ENCODE measurements around the gene IQGAP1. TPM values are rescaled to one million over a fixed set of nuclear protein-coding genes. Genes with fewer than 3 reads are reported as not detected.
A peak's percentile ranks its signal among the peaks of the same experiment; 100 is the strongest.

IQGAP1 gene
- total and polyA plus RNA-seq, 2 donors (not counting 1 experiment from before 2014, with no cell fraction given), result 222 to 270 TPM

GRCh38 chr15:90360746-90361145 is 27.3 kb upstream of the IQGAP1 start:
- H3K36me3 ChIP-seq (ENCODE audit: control insufficient read depth, insufficient read depth, low read length), result no peaks in the 10 kb centered on the region
- H3K4me3 ChIP-seq (replicated peaks in 1 of 4; ENCODE audit: control extremely low read depth in 1 of 4, insufficient read depth in 1 of 4, low read depth in 3 of 4, low read length in 4 of 4), result no peak overlapping the region
- no peaks in the 10 kb centered on the region for H3K9me3 ChIP-seq (ENCODE audit: control insufficient read depth, insufficient read depth, low read depth, low read length)
- H3K4me2 ChIP-seq (ENCODE audit: extremely low read depth, insufficient read depth, low read length), result no peak overlapping the region
- H3K4me1 ChIP-seq (ENCODE audit: control insufficient read depth, extremely low read depth, insufficient read depth, low read length), result peaks cover 18% of the 10 kb centered on the region
- no peak overlapping the region for H3K27ac ChIP-seq (ENCODE audit: insufficient read depth, low read length)
- H2AFZ ChIP-seq (ENCODE audit: low read length), result no peak overlapping the region
- H3K9ac ChIP-seq (ENCODE audit: insufficient read depth, low read length), result no peak overlapping the region
- no peaks in the 10 kb centered on the region for H3K27me3 ChIP-seq (ENCODE audit: control insufficient read depth, insufficient read depth, low read length)
- H3K79me2 ChIP-seq (ENCODE audit: control insufficient read depth, insufficient read depth, low read length), result no peaks in the 10 kb centered on the region
- no peaks in the 10 kb centered on the region for H4K20me1 ChIP-seq (ENCODE audit: control insufficient read depth, extremely low read depth, insufficient read depth, low read length)
- TF ChIP-seq EZH2 (IDR thresholded peaks at IDR 0.05; ENCODE audit: low read length, missing control alignments) (no peak), CTCF (conservative IDR thresholded peaks at IDR 0.05 in 1 of 2, IDR thresholded peaks at IDR 0.05 in 1 of 2; ENCODE audit: low read depth in 1 of 2, low read length in 2 of 2) (no peak)
- no peak for DNase-seq (ENCODE audit: low read depth in 2 of 2)

GRCh38 chr15:90362936-90363212 is 25.2 kb upstream of the IQGAP1 start:
- Histone ChIP-seq H4K20me1 (ENCODE audit: control insufficient read depth, extremely low read depth, insufficient read depth, low read length) (no peaks in the 10 kb centered on the region), H3K79me2 (ENCODE audit: control insufficient read depth, insufficient read depth, low read length) (no peaks in the 10 kb centered on the region), H3K9me3 (ENCODE audit: control insufficient read depth, insufficient read depth, low read depth, low read length) (no peaks in the 10 kb centered on the region), H3K27me3 (ENCODE audit: control insufficient read depth, insufficient read depth, low read length) (no peaks in the 10 kb centered on the region), H3K4me1 (ENCODE audit: control insufficient read depth, extremely low read depth, insufficient read depth, low read length) (peaks cover 20% of the 10 kb centered on the region), H3K36me3 (ENCODE audit: control insufficient read depth, insufficient read depth, low read length) (no peaks in the 10 kb centered on the region), H3K4me2 (ENCODE audit: extremely low read depth, insufficient read depth, low read length) (peak overlapping the region; percentile 49), H3K4me3 (replicated peaks in 1 of 4; ENCODE audit: control extremely low read depth in 1 of 4, insufficient read depth in 1 of 4, low read depth in 3 of 4, low read length in 4 of 4) (no peak overlapping the region), H3K27ac (ENCODE audit: insufficient read depth, low read length) (peak overlapping the region; percentile 61), H2AFZ (ENCODE audit: low read length) (no peak overlapping the region), H3K9ac (ENCODE audit: insufficient read depth, low read length) (no peak overlapping the region)
- TF ChIP-seq EZH2 (IDR thresholded peaks at IDR 0.05; ENCODE audit: low read length, missing control alignments), result no peak
- no peak for TF ChIP-seq CTCF (conservative IDR thresholded peaks at IDR 0.05 in 1 of 2, IDR thresholded peaks at IDR 0.05 in 1 of 2; ENCODE audit: low read depth in 1 of 2, low read length in 2 of 2)
- peak; percentile 90 to 92 for DNase-seq (ENCODE audit: low read depth in 2 of 2)

- no peak overlapping the region for H3K4me2 ChIP-seq (ENCODE audit: extremely low read depth, insufficient read depth, low read length)
- H3K79me2 ChIP-seq (ENCODE audit: control insufficient read depth, insufficient read depth, low read length), result no peaks in the 10 kb centered on the region
- no peak for TF ChIP-seq CTCF (conservative IDR thresholded peaks at IDR 0.05 in 1 of 2, IDR thresholded peaks at IDR 0.05 in 1 of 2; ENCODE audit: low read depth in 1 of 2, low read length in 2 of 2)
- TF ChIP-seq EZH2 (IDR thresholded peaks at IDR 0.05; ENCODE audit: low read length, missing control alignments), result no peak
- DNase-seq (ENCODE audit: low read depth in 2 of 2), result peak; percentile 32 to 86
- H3K4me3 ChIP-seq (replicated peaks in 1 of 4; ENCODE audit: control extremely low read depth in 1 of 4, insufficient read depth in 1 of 4, low read depth in 3 of 4, low read length in 4 of 4), result no peak overlapping the region
- H3K4me1 ChIP-seq (ENCODE audit: control insufficient read depth, extremely low read depth, insufficient read depth, low read length), result peaks cover 20% of the 10 kb centered on the region
- H3K36me3 ChIP-seq (ENCODE audit: control insufficient read depth, insufficient read depth, low read length), result no peaks in the 10 kb centered on the region
- H2AFZ ChIP-seq (ENCODE audit: low read length), result no peak overlapping the region
- no peak overlapping the region for H3K27ac ChIP-seq (ENCODE audit: insufficient read depth, low read length)
- H3K27me3 ChIP-seq (ENCODE audit: control insufficient read depth, insufficient read depth, low read length), result no peaks in the 10 kb centered on the region
- H4K20me1 ChIP-seq (ENCODE audit: control insufficient read depth, extremely low read depth, insufficient read depth, low read length), result no peaks in the 10 kb centered on the region
- H3K9me3 ChIP-seq (ENCODE audit: control insufficient read depth, insufficient read depth, low read depth, low read length), result no peaks in the 10 kb centered on the region
- H3K9ac ChIP-seq (ENCODE audit: insufficient read depth, low read length), result no peak overlapping the region
Observed at GRCh38 chr15:90364251-90364650, 23.8 kb upstream of the IQGAP1 start.
